GM19397 (cell line): ENCODE measurements around the gene CMKLR1.

ENCODE experiments used
- ATAC-seq: cut with Tn5 transposase; IDR thresholded peaks from one replicate; pipeline ENCODE4 v1.9.1; 2021; ENCODE audit warnings: mild to moderate bottlenecking, moderate library complexity; ENCODE audit not compliant: unreplicated experiment

CMKLR1 gene

DNA sequence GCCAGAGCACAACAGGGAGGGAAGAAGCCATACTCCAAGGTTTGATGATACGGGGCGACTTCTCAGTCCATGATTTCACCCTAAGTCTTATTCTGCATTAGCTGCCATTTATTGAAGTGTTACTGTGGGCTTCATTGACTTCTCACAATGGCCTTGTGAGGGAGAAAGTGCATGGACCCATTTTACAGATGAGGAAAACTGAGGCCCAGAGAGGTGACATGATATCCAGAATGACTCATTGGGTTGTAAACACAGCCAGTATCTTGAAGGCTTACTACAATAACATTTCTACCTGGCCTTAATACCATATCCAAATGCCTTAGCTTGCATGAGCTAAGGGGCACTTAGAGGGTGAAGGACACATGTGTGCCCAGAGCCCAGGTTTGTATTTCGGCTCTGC is 100.6 kb downstream of the CMKLR1 start:
- ATAC-seq = no peak
